ENCODE measurements around the gene PPP5C.

GRCh38 chr19:46411088-46411924, 64.4 kb downstream of the PPP5C start:
- TF ChIP-seq CTCF (IDR thresholded peaks at IDR 0.05), result no peak
- TF ChIP-seq POLR2AphosphoS5 (IDR thresholded peaks at IDR 0.05; ENCODE audit: low read depth, low read length), result no peak
- TF ChIP-seq REST (IDR thresholded peaks at IDR 0.05; ENCODE audit: insufficient read depth in 1 of 2, low read depth in 2 of 2, low read length in 1 of 2), result no peak
- no peak for TF ChIP-seq TCF7L2 (IDR thresholded peaks at IDR 0.05; ENCODE audit: low read depth, low read length)
- no peak for TF ChIP-seq SIN3A (IDR thresholded peaks at IDR 0.05; ENCODE audit: borderline replicate concordance, insufficient read depth, low read depth, low read length)

Data from Panc1 (cell line).